Fibroblast of skin of right quadriceps (primary cell): ENCODE results near the gene ZNF74.
"Not testable (repeated sequence)": the region's sequence is repeated elsewhere in the genome, so short reads cannot be mapped to it uniquely, and the experiment has no call there.

Experiments
- DNase-seq: peaks from one replicate; pipeline ENCODE4 v3.0.0-alpha.2; 2013

ZNF74 gene

DNA sequence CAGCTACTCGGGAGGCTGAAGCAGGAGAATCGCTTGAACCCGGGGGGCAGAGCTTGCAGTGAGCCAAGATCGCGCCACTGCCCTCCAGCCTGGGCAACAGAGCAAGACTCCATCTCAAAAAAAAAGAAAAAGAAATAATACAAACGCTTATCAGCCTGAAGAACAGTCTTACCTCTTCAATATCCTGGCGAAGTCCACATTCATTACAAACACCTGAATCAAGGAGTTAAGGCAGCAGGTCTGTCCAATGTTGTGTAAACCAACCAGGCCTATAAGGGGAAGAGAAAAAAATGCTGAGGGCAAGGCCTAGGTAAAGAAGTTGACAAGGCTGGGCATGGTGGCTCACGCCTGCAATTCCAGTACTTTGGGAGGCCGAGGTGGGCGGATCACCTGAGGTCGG lies 17.0 kb upstream of the ZNF74 start:
- not testable (repeated sequence) for DNase-seq

DNA sequence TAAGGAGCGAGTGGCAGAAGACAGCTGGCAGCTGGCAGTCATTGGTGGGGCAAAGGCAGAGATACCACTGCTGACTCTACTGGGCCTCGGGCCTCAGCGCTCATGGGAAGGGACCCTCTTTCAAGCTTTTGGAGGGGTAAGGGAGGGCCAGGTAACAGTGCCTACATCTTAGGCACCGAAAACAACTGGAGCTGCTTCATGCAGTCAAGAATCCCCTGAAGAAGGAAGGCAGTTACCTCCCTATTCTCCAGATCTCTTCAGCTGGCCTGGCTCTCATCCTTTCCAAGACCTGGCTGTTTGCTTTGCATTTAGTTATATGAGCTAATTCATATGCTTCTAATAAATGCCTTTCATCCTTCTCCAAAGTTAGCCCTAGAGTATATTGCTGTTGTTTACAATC lies 15.8 kb upstream of the ZNF74 start:
- DNase-seq, result no peak

DNA sequence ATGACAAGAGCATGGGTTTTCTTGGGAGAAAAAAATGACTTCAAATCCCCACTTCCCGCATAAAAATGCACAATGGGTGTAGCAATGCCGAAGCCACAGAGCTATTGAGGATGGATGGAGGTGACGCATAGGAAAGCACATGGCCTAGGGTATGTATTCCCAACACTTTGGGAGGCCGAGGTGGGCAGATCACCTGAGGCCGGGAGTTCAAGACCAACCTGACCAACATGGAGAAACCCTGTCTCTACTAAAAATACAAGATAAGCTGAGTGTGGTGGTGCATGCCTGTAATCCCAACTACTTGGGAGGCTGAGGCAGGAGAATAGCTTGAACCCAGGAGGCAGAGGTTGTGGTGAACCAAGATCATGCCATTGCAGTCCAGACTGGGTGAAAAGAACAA lies 15.3 kb upstream of the ZNF74 start:
- DNase-seq, result not testable (repeated sequence)

DNA sequence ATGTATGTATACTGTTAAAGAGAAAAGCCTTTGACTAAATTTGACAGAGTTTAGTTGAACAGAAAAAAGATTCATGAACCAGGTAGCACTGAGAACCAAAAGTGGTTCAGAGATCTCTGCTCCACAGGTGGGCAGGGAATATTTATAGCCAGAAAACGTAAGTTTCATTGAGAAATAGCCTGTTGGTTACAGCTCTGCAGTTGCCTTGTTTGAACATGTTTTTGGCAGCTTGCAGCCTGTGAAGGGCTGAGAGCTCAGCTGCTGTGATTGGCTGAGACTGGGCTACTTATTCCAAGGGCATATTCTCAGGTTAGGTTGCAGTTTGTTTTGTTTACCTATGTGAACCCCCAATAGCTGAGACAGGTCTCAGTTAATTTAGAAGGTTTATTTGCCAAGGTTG lies 13.5 kb upstream of the ZNF74 start:
- DNase-seq, result no peak

DNA sequence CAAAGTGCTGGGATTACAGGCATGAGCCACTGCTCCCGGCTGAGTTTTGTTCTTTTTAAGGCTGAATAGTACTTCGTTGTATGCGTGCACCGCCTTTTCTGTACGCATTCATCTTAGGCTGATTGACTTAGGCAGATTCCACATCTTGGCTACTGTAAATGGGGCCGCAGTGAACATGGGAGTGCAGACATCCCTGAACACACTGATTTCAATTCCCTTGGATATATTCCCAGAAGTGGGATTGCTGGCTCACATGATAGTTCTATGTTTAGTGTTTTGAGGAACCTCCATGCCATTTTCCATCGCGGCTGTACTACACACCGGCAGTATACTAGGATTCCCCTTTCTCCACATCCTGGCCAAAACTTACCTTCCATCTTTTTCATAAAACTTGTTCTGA lies 10.4 kb upstream of the ZNF74 start:
- no peak for DNase-seq

DNA sequence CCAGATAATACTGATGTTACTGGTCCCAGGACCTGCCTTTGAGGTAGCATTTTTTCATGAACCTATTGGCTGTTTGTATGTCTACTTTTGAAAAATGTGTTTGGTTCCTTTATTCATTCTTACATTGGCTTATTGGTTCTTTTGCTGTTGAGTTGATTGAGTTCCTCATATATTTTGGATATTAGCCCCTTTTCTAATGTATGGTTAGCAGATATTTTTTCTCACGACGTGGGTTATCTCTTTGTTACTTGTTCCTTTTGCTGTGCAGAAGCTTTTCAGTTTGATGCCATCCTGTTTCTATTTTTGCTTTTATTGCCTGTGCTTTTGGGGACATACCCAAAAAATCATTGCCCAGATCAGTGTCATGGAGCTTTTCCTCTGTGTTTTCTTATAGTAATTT lies 9.8 kb upstream of the ZNF74 start:
- no peak for DNase-seq

DNA sequence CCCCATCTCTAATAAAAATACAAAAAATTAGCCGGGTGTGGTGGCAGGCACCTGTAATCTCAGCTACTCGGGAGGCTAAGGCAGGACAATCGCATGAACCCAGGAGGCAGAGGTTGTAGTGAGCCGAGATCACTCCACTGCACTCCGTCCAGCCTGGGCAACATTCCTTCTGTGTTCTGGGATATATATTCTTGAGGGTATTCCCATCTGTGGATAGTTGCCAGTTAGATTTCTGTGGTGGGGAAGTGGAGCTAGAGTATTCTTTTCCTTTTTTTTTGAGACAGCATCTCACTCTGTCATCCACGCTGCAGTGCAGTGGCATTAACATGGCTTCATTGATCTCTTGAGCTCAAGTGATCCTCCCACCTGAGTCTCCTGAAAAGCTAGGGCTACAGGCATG lies 9.1 kb upstream of the ZNF74 start:
- DNase-seq, result no peak

DNA sequence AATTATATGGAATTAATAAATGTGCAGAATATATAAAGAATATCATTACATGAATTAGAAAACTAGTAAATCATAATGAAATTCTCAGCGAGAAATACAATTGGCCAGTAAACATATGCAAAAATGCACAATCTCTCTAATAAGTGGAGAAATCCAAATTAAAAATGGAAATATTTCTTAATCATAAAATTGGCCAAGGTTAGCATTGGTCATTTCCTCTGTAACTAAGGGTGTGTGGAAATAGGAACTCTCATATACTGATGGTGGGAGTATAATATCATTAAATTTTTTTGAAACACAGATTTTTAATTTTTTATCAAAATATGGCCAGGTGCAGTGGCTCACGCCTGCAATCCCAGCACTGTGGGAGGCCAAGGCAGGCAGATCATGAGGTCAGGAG lies 7.6 kb upstream of the ZNF74 start:
- DNase-seq, result no peak

DNA sequence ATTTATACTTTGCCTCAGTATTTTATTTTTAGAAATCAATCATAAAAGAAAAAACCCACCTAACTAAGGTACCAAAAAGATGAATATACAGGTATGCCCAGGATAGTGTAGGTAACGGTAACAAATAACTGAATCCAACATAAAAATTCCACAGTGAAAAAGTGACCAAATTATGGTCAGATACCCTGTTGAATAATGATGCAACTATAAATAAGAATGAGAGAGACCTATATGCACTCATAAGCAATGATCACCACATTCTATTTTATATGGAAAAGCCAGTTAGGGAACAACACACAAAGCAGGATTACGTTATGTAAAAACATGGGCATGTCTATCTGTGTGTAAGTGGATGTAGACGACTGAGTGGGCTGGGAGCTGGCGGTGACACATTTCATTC lies 7.0 kb upstream of the ZNF74 start:
- DNase-seq, result no peak

DNA sequence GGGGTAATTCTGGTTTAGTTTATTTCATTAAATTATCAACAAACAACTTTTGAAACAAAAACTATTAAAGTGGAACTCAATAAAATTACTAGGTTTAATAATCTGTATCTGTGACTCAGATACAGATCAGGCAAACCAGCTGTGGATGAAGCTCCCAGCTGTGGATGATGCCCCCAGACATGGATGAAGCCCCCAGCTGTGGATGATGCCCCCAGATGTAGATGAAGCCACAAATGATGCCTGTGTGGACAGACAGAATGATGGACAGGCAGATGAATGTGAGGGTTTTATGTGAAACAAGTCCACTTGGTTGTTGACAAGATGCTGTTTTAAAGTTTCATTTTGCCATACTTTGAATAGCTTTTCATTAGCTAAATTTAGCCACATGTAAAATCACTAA lies 5.8 kb upstream of the ZNF74 start:
- no peak for DNase-seq

DNA sequence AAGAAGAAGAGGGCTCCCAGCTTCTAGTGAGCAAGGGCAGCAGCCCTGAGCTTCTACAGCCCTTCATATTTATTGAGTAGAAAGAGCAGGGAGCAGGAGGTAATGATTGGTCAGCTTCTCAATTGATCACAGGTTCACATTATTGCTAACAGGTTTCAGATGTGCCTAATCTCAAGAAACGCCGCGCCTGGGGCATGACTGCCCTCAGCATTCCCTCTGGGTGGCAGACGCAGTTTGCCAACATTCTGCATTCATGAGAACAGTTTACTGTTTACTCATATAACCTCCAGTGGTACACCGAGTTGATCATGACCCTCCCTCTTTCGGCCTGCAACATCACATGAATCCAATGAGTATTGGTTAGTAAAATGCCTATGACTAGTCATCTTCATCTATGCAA lies 4.7 kb upstream of the ZNF74 start:
- DNase-seq, result no peak

DNA sequence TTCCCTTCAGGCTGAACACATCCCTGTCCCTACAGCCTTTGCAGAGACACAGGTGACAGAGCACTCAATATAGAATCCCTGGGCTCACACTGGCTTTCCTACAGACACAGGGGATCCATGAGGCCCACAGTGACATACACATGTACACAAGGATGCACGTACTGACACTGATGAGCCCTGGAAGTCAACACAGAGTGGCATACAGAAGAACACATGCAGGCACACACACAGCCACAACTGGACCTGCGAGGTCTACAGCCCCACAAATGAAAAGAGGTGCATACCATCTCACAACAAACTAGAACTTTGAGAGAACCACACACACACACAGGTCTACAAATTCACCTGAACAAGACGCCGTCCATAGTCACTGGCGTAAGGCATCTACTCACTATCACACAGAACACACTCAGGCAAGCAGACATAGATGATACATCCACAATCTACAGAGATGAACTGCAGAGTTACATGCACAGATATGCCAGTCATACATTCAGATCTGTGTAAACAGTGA lies 3.5 kb upstream of the ZNF74 start:
- no peak for DNase-seq

DNA sequence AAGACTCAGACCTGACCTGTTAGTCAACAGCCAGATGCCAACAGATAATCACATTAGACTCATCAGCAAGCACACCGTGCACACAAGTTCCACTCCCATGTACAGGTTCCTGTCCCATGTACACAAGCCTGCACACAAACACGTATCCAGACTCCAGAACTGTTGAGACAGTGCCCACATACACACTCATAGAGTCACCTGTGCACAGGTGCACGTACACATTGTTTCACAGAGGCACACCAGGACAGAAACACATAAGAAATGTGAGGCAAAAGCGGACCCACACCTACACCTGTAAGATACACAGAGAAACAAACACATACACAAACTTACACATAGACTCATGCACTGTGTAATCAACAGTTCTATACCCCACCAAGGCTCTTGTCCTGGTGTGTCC lies 2.7 kb upstream of the ZNF74 start:
- no peak for DNase-seq

DNA sequence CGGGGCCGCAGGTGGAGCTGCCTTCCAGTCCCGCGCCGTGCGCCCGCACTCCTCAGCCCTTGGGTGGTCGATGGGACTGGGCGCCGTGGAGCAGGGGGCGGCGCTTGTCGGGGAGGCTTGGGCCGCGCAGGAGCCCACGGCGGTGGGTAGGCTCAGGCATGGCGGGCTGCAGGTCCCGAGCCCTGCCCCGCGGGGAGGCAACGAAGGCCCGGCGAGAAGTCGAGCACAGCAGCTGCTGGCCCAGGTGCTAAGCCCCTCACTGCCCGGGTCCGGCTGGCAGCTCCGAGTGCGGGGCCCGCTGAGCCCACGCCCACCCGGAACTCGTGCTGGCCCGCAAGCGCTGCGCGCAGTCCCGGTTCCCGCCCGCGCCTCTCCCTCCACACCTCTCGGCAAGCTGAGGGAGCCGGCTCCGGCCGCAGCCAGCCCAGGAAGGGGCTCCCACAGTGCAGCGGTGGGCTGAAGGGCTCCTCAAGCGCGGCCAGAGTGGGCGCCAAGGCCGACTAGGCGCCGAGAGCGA lies 1.5 kb upstream of the ZNF74 start:
- DNase-seq, result not testable (repeated sequence)

DNA sequence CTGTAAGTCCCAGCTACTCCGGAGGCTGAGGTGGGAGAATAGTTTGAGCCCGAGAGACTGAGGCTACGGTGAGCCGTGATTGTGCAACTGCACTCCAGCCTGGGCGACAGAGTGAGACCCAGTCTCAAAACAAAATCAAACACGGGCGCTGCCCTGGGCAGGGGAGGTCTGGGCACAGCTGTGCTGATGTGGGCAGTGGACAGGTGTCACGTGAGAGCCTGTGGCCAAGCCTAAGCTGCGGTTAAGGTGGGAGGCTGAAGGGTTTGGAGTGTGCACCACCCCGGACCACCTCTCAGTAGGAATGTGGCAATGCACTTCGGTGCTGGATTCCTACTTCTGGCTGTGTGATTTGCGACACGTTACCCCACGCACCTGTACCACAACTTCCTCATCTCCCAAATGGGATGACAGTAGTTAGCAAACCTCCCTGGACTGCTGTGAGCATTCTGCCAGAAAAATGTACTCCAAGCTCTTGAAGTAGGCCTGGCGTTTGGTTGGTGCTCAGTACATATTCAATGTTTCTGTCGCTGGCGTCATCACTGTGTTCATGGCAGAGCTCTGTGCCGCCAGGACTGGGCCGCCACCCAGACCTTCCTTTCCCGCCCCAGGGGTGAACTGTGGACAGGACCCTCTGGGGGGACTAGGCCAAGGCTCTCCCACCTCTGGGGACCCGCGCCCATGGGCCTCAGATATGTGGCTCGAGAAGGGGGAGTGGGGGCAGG lies 807 bp upstream of the ZNF74 start:
- no peak for DNase-seq

DNA sequence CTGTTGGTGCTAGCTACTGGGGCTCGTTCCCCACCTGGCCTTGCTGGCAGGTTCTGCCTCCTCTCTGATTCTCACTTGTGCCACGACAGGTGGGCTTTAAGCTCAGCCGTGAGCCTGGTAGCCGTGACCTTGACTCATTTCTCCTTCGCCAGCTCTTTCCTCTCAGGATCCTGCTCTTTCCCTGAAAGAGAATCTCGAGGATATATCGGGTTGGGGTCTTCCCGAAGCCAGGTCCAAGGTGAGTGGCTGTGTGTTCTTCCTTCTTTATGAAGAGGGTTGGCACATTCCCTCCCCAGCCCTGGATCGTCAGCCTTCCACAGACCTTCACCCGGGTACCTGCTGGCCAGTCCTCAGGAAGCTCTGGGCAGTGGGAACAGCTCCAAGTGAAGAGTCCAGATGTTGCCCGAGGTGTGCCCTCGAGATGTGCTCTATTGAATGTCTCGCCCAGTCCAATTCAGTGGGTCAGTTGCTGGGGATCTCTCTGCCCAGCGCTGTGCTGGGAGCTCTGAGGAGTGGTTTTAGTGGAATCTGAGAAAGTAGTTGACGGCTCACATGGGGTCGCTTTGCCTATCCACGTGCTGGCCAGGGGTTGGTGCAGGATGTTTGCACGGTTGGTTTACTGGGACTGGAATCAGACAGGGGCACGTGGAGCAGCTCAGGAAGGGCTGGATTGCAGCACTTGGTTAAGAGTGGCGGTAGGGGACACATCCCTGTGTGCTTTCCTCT lies 1.4 kb downstream of the ZNF74 start:
- no peak for DNase-seq

DNA sequence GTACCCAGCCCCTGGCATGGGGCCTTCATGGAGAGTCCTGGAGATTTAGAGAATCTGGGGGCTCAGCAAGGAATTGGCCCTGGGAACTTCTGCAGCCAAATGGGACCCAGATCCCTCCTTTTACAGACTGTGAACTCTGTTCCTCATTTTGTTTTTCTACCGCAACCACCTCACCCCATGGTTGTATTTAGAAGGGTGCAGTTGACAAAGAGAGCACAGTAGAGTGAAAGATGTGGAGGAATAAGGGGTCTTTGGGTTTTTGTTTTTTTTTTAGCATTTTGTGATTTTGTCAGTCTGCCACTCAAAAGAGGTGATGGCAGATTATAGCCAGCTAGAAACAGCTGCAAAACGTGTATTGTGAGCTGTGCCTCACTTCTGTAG lies 1.9 kb downstream of the ZNF74 start:
- DNase-seq, result no peak

DNA sequence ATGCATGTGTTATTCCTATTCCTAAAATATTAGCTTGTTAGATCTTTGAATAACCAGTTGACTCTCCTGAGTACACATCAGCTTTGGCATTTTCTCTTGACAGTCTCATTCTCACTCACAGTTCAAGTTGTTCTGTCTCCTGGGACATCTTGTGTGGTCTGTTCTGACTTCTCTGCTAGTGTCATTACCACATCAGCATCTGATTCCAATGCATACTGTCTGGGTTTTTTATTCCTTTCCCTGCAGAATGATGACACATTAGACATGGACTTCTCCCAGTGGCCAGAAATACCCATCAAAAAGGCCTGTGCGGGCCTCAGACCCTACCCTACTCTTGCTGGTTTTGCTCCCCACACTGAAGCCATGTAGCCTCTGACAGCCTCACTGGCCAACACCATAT lies 2.7 kb downstream of the ZNF74 start:
- peak; percentile 82 for DNase-seq

DNA sequence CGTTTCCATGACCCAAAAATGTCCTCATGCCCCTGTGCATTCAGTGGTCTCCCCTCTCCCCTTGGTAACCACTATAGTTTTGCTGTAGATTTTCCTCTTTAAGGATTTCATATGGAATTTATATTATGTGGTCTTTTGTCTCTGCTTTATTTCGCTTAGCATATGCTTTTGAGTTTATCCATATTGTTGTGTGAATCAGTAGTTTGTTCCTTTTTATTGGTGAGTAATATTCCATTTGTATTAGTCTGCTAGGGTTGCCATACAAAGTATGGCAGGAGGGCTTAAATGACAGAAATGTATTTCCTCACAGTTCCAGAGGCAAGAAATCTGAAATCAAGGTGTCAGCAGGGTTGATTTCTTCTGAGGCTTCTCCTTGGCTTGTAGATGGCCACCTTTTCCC lies 3.5 kb downstream of the ZNF74 start:
- DNase-seq, result no peak

DNA sequence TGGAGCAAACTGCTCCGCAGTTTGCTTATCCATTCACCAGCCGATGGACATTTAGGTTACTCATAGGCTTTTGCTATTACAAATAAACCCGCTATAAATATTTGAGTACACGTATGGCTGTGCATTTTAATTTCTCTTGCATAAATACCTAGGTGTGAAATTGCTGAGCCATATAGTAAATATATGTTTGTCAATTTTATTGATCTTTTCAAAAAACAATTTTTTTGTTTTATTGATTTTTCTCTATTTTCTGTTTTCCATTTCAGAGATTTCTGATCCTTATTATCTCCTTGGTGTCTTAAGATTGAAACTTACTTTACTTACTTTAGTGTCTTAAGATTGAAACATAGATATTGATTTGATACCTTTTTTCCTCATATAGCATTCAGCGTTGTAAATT lies 4.5 kb downstream of the ZNF74 start:
- DNase-seq, result no peak

DNA sequence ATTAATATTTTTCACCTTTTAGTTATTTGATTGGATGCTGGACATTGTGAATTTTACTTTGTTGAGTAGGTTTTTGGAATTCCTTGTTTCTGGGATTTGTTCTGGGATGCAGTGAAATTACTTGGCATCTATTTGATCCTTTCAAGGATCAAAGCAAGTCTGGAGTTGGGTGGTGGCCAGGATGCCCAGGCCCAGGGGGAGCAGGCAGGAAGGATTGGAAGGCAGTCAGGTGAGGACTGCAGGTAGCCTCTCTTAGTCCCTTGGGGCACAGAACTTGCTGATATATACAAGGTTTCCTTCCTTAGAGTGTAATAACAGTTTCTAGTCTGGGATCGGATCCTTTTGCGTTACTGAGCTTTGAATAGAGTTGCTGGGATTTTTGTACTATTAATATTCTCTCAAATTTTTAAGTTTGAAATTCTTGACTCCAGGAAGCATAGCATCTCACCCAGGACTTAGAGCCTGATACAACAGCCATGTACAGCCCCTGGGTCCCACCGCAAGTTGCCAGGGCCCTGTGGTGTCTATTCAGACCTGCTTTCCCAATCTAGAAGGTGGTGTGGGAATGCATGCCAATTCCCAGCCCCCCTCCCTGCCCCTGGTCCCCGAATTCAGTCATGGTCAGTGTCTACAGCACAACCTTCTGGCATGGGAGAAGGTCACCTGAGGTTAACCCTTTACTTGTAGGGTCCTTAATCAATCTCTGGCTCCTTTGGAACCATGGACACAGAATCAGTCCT lies 6.1 kb downstream of the ZNF74 start:
- DNase-seq, result no peak

DNA sequence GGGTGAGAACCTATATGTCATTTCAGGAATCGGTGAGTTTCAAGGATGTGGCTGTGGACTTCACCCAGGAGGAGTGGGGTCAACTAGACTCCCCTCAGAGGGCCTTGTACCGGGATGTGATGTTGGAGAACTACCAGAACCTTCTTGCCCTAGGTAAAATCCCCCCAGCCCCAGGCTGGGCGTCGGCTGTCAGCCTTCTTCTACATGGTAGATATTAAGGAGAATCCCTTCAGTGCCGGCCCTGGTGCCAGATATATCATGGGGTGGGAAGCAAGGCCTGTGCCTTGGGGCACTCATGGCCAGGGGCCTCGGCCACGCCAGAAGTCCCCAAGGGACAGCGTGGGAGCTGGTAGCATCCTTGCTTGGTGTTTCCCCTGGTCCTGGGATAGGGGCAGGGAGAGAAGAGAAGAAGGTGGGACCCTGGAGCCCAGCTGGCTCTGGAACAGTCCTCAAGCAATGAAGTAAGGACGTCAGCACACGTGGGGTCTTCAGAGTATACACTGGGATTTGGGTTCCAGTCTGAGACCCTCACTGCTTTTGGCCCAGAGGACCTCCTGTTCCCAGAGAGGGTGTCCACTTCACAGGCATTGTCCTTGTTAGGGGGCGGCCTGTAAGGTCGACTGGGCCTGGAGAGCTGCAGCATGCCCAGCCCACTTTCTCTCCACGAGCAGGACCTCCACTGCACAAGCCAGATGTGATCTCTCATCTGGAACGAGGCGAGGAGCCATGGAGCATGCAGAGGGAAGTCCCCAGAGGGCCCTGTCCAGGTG lies 6.8 kb downstream of the ZNF74 start:
- DNase-seq, result no peak
